SK-N-SH (cell line): ENCODE measurements around the gene SEMA3B.

Experiments
- CTCF ChIP-seq: fragments of 200-600 bp; sonication (generic); IDR thresholded peaks from 2 replicates; pipeline ENCODE4 v1.6.1; 2017; ENCODE audit warnings: antibody characterized with exemption, mild to moderate bottlenecking, moderate library complexity
- REST ChIP-seq: IDR thresholded peaks from 2 replicates; pipeline ENCODE4 v1.6.1; 2012; ENCODE audit warnings: mild to moderate bottlenecking, low read depth, low read length, moderate library complexity
- TF ChIP-seq, protein P1 (sequence below): IDR thresholded peaks from 2 replicates; pipeline ENCODE4 v1.4.0; 2012; ENCODE audit warnings: low read depth, borderline replicate concordance

DNA sequence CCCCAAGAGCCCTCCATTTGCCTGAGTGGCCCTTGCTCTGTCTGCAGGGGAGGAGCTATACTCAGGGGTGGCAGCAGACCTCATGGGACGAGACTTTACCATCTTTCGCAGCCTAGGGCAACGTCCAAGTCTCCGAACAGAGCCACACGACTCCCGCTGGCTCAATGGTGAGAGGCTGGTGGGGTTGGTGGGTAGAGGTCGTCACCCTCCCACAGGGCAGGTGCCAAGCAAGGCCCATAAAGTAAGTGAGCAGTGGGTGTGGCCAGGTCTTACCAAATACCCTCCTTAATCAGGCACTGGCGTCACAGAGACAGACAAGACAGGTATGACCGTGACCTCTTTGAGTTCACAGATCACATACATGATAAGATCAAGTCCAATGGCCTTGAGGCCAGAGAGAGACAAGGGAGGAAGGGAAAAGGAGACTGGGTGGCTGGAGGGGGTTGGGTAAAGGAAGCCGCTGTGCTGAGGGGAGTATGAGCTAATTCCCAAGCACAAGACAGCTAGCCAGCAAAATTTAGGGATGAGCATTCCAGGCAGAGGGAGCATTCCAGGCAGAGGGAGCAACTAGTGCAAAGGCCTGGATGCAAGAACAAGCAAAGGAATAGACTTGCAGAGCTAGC, 2.5 kb downstream of the SEMA3B start:
- TF ChIP-seq, protein P1, sequence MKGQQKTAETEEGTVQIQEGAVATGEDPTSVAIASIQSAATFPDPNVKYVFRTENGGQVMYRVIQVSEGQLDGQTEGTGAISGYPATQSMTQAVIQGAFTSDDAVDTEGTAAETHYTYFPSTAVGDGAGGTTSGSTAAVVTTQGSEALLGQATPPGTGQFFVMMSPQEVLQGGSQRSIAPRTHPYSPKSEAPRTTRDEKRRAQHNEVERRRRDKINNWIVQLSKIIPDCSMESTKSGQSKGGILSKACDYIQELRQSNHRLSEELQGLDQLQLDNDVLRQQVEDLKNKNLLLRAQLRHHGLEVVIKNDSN: no peak
- TF ChIP-seq CTCF (no peak), REST (no peak)
